Measurements from ENCODE around the gene STMN1.

DNA sequence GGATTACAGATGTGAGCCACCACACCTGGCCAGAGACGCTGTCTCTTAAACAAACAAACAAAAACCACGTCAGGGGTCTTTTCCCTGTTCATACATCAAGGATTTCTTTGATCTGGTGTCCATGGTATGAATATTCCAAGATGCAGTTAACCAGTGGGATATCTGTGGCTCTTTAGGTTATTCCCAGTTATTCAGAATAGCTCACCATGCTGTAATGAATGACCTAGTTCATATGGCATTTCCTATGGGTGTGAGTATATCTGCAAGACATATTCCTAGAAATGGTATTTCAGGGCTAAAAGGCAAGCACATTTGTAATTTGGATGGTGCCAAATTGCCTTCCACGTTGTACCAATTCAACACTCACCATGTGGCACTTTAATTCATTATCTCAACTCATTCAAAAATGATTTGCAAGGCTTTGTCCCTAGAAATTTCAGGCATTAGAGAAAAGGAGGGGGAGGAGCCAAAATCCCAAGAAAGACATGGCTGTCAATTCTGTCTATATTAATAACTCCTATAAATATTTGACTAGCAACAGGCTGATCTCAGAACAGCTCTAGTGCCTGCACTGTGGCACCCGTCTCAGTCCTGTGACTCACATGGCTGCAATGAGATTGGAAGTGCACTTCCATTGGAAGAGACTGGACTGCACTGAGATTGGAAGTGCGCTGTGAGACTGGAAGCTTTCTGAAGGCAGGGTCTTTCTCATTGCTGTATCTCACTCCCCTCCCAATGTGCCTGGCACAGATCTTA, 6.0 kb upstream of the STMN1 start:
- TF ChIP-seq POLR2A (IDR thresholded peaks at IDR 0.05; ENCODE audit: low read length) (no peak), GATA1 (IDR thresholded peaks at IDR 0.05; ENCODE audit: low read depth, low read length) (no peak)
